ENCODE measurements around the gene HOXB13.

DNA sequence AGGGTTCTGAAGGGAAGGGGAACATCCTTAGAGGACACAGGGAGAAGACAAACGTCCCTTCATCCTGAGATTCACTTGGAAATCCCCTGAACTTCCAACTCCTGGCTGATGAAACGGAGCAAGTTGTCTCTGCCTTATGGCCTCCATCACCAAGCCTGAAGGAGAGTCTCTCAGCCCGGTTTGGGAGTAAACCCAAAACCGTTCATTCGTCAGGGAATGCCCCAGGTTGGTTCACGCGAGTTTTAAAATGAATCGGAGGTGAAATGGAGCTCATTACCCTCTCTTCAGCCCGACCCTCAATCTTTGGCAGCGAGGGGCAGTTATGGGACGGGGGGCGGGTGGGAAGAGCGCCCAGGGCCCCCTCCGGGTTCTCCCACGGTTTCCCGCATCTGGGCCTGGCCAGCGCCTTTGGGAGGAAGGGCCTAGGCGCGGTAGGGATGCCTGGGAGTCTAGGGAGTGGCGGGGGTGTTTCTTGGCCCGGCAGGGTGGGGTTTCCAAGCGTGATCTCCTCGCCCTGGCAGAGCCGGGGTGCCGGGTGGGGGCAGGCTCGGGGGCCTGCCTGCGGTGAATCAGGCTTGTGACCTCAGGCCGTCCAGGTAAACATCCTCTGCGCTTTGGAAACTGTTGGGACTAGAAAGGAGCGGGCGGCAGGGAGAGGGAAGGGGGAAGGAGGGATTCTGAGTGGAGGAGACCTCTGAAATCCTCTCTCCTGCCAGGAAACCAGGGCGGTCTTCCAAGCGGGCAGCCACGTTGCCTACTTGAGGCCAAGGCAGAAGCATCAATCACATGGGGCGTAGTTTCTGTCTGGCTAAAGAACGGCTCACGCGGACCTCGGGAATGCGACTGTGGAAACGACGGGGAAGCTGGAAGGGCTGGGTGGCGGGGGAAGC, 24.1 kb upstream of the HOXB13 start:
- TF ChIP-seq, protein P1, sequence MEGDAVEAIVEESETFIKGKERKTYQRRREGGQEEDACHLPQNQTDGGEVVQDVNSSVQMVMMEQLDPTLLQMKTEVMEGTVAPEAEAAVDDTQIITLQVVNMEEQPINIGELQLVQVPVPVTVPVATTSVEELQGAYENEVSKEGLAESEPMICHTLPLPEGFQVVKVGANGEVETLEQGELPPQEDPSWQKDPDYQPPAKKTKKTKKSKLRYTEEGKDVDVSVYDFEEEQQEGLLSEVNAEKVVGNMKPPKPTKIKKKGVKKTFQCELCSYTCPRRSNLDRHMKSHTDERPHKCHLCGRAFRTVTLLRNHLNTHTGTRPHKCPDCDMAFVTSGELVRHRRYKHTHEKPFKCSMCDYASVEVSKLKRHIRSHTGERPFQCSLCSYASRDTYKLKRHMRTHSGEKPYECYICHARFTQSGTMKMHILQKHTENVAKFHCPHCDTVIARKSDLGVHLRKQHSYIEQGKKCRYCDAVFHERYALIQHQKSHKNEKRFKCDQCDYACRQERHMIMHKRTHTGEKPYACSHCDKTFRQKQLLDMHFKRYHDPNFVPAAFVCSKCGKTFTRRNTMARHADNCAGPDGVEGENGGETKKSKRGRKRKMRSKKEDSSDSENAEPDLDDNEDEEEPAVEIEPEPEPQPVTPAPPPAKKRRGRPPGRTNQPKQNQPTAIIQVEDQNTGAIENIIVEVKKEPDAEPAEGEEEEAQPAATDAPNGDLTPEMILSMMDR (IDR thresholded peaks at IDR 0.05): no peak
- no peak for TF ChIP-seq POLR2A (IDR thresholded peaks at IDR 0.05)

Data from stomach (tissue), 4 donors.